Mammary epithelial cell (primary cell): ENCODE data around the gene GTF2A2.

Experiments used
- CTCF ChIP-seq, 2 donors: IDR thresholded peaks in 1 of 2; conservative IDR thresholded peaks in 1 of 2; 2 replicates each; pipeline ENCODE4 v1.5.1; 2011 to 2012; ENCODE audit warnings: inconsistent platforms in 2 of 2, low read length in 2 of 2, mild to moderate bottlenecking in 2 of 2, control low read depth in 1 of 2, low read depth in 1 of 2; ENCODE audit not compliant: insufficient read depth in 1 of 2; ENCODE audit errors: extremely low read depth in 1 of 2
- EZH2 ChIP-seq: IDR thresholded peaks from 2 replicates; pipeline ENCODE4 v1.6.1; 2012; ENCODE audit warnings: low read length, inconsistent platforms, borderline replicate concordance

DNA sequence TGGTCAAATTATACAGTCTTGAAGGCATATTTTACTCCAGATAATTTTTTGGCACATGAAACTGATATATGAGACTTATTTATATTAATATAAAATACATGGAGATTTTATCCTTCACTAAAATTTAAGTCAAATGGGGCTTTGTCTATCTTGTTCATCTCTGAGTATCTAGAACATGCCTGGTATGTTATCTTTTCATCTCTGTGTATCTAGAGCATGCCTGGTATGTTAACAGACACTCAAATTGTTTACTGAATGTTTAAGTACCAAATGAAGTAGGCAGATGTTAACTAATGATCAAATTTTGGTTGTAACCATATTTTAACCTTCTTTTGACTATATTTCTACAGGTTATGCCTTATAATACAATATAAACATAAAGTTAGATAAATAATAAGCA is 7.7 kb downstream of the GTF2A2 start:
- TF ChIP-seq EZH2, result no peak
- TF ChIP-seq CTCF (conservative IDR thresholded peaks at IDR 0.05 in 1 of 2, IDR thresholded peaks at IDR 0.05 in 1 of 2; ENCODE audit: extremely low read depth in 1 of 2, insufficient read depth in 1 of 2, low read depth in 1 of 2, low read length in 2 of 2), result no peak
